HEK293T (cell line): ENCODE measurements around the gene RABL6.
"Not testable (repeated sequence)": the region's sequence is repeated elsewhere in the genome, so short reads cannot be mapped to it uniquely, and the experiment has no call there.

Source experiments
- CTCF ChIA-PET: fragments of 350-600 bp; formaldehyde crosslinking; extraction: SDS; loops from one replicate; lab custom pipeline; 2021; ENCODE audit warnings: antibody characterized with exemption, inconsistent platforms; lab: Yijun Ruan, JAX
- POLR2A ChIA-PET: fragments of 350-600 bp; formaldehyde crosslinking; extraction: SDS; loops from one replicate; lab custom pipeline; 2020; ENCODE audit warnings: antibody characterized with exemption, inconsistent platforms; lab: Yijun Ruan, JAX
- DNase-seq: peaks from one replicate; pipeline ENCODE4 v3.0.0; 2012; ENCODE audit warnings: mixed read lengths; ENCODE audit errors: extremely low spot score
- ARNT ChIP-seq: fragments of 450-650 bp; IDR thresholded peaks from 2 replicates; pipeline ENCODE4 v1.6.1; 2017; ENCODE audit warnings: mild to moderate bottlenecking
- BHLHE40 ChIP-seq: fragments of 450-650 bp; IDR thresholded peaks from 2 replicates; pipeline ENCODE4 v1.6.1; 2016; ENCODE audit warnings: mild to moderate bottlenecking, moderate library complexity, borderline replicate concordance
- CTBP1 ChIP-seq: fragments of 450-650 bp; IDR thresholded peaks from 2 replicates; pipeline ENCODE4 v1.6.1; 2016; ENCODE audit warnings: borderline replicate concordance
- ELF4 ChIP-seq: fragments of 450-650 bp; IDR thresholded peaks from 2 replicates; pipeline ENCODE4 v1.6.1; 2017; ENCODE audit warnings: antibody characterized with exemption
- FOXA1 ChIP-seq: fragments of 450-650 bp; IDR thresholded peaks from 2 replicates; pipeline ENCODE4 v1.6.1; 2016; ENCODE audit warnings: mild to moderate bottlenecking
- FOXK2 ChIP-seq: fragments of 450-650 bp; IDR thresholded peaks from 2 replicates; pipeline ENCODE4 v1.6.1; 2016; ENCODE audit warnings: mild to moderate bottlenecking
- FOXM1 ChIP-seq: fragments of 450-650 bp; IDR thresholded peaks from 2 replicates; pipeline ENCODE4 v1.6.1; 2017; ENCODE audit warnings: mild to moderate bottlenecking, borderline replicate concordance
- HDGF ChIP-seq: fragments of 450-650 bp; IDR thresholded peaks from 2 replicates; pipeline ENCODE4 v1.6.1; 2017; ENCODE audit warnings: antibody characterized with exemption, borderline replicate concordance
- L3MBTL2 ChIP-seq: fragments of 450-650 bp; conservative IDR thresholded peaks from 2 replicates; pipeline ENCODE4 v1.6.1; 2016; ENCODE audit warnings: mild to moderate bottlenecking
- LEF1 ChIP-seq: fragments of 450-650 bp; IDR thresholded peaks from 2 replicates; pipeline ENCODE4 v1.6.1; 2017; ENCODE audit warnings: mild to moderate bottlenecking, borderline replicate concordance
- NFRKB ChIP-seq: fragments of 450-650 bp; IDR thresholded peaks from 2 replicates; pipeline ENCODE4 v1.6.1; 2016; ENCODE audit warnings: mild to moderate bottlenecking, moderate library complexity
- PKNOX1 ChIP-seq: fragments of 450-650 bp; IDR thresholded peaks from 2 replicates; pipeline ENCODE4 v1.6.1; 2016
- SP1 ChIP-seq: fragments of 450-650 bp; IDR thresholded peaks from 2 replicates; pipeline ENCODE4 v1.6.1; 2017
- SUZ12 ChIP-seq: fragments of 450-650 bp; IDR thresholded peaks from 2 replicates; pipeline ENCODE4 v1.6.1; 2016; ENCODE audit warnings: mild to moderate bottlenecking
- TARDBP ChIP-seq: fragments of 450-650 bp; IDR thresholded peaks from 2 replicates; pipeline ENCODE4 v1.6.1; 2016
- ZNF384 ChIP-seq: fragments of 450-650 bp; IDR thresholded peaks from 2 replicates; pipeline ENCODE4 v1.6.1; 2016

Gene RABL6

GRCh38 chr9:136829412-136829811 lies 21.7 kb downstream of the RABL6 start:
- ChIA-PET POLR2A (interaction anchor here (1.1 kb wide), 1 partner anchor 13 kb away, joined by 4 read pairs; no protein-coding TSS in a partner anchor), CTCF (interaction anchor here (0.9 kb wide), 1 partner anchor 13 kb away, joined by 4 read pairs; the partner anchor contains the start of gene AJM1)
- TF ChIP-seq L3MBTL2 (no peak), LEF1 (no peak), ARNT (no peak), FOXK2 (no peak), TARDBP (no peak), FOXM1 (no peak), NFRKB (no peak), BHLHE40 (no peak)
- DNase-seq = no peak

GRCh38 chr9:136829981-136830885 lies 22.5 kb downstream of the RABL6 start:
- ChIA-PET POLR2A (interaction anchor here (1.1 kb wide), 1 partner anchor 14 kb away, joined by 4 read pairs; no protein-coding TSS in a partner anchor), CTCF (interaction anchor here (0.9 kb wide), 1 partner anchor 12 kb away, joined by 4 read pairs; the partner anchor contains the start of gene AJM1)
- TF ChIP-seq TARDBP = no peak
- TF ChIP-seq FOXK2 = no peak
- no peak for TF ChIP-seq ELF4
- no peak for TF ChIP-seq HDGF
- no peak for TF ChIP-seq CTBP1
- TF ChIP-seq FOXA1 = no peak
- no peak for TF ChIP-seq LEF1
- TF ChIP-seq FOXM1 = no peak
- TF ChIP-seq L3MBTL2 = no peak
- TF ChIP-seq ARNT = no peak
- no peak for TF ChIP-seq ZNF384
- no peak for TF ChIP-seq SUZ12
- TF ChIP-seq BHLHE40 = no peak
- TF ChIP-seq NFRKB = no peak
- no peak for TF ChIP-seq PKNOX1
- no peak for TF ChIP-seq SP1
- no peak for DNase-seq

GRCh38 chr9:136831002-136831719 lies 23.4 kb downstream of the RABL6 start:
- no peak for TF ChIP-seq SP1
- no peak for TF ChIP-seq ELF4
- no peak for TF ChIP-seq SUZ12
- no peak for TF ChIP-seq NFRKB
- TF ChIP-seq FOXM1 = no peak
- TF ChIP-seq FOXK2 = no peak
- TF ChIP-seq ARNT = no peak
- TF ChIP-seq PKNOX1 = no peak
- TF ChIP-seq FOXA1 = no peak
- no peak for TF ChIP-seq CTBP1
- no peak for TF ChIP-seq L3MBTL2
- ChIA-PET POLR2A (no interaction called here), CTCF (no interaction called here)
- no peak for DNase-seq

- TF ChIP-seq LEF1 (no peak), ZNF384 (no peak), FOXM1 (no peak), NFRKB (no peak), PKNOX1 (no peak), TARDBP (no peak), SP1 (no peak), BHLHE40 (no peak), L3MBTL2 (no peak), CTBP1 (no peak), SUZ12 (no peak), ELF4 (no peak), FOXK2 (no peak), FOXA1 (no peak), HDGF (no peak)
- no peak for DNase-seq
- ChIA-PET POLR2A (no interaction called here), CTCF (no interaction called here)
Measured at GRCh38 chr9:136831720-136832104, 24.0 kb downstream of the RABL6 start.

GRCh38 chr9:136832581-136832980 lies 24.8 kb downstream of the RABL6 start:
- DNase-seq = no peak
- POLR2A ChIA-PET = no interaction called here
- no peak for TF ChIP-seq LEF1
- CTCF ChIA-PET = interaction anchor here (1.0 kb wide), 1 partner anchor 10 kb away, joined by 4 read pairs; the partner anchor contains the start of gene AJM1

GRCh38 chr9:136833381-136834048 lies 25.8 kb downstream of the RABL6 start:
- CTCF ChIA-PET = interaction anchor here (0.8 to 1.0 kb wide), 2 partner anchors 9 to 24 kb away, joined by 3 to 4 read pairs; partner anchors contain the start of gene AJM1
- POLR2A ChIA-PET, DNase-seq: not testable (repeated sequence)
